Muscle layer of duodenum (tissue), 2 donors: ENCODE measurements around the gene EIF1B.
A peak's percentile ranks its signal among the peaks of the same experiment; 100 is the strongest.

Source experiments
- H3K27ac ChIP-seq: one replicate; pipeline ENCODE4 v1.7.0; 2013; ENCODE audit warnings: mild to moderate bottlenecking, low read length
- H3K27me3 ChIP-seq: one replicate; pipeline ENCODE4 v1.7.0; 2013; ENCODE audit warnings: low read depth, mild to moderate bottlenecking, control low read depth, low read length
- H3K36me3 ChIP-seq, 2 donors: one replicate each; pipeline ENCODE4 v1.7.0; 2013; ENCODE audit warnings: low read length in 2 of 2, control low read depth in 1 of 2, mild to moderate bottlenecking in 1 of 2; ENCODE audit not compliant: insufficient read depth in 2 of 2, control insufficient read depth in 1 of 2
- H3K4me1 ChIP-seq, 2 donors: one replicate each; pipeline ENCODE4 v1.7.0; 2013; ENCODE audit warnings: low read length in 2 of 2, mild to moderate bottlenecking in 2 of 2, control low read depth in 1 of 2, moderate library complexity in 1 of 2; ENCODE audit not compliant: insufficient read depth in 2 of 2, control insufficient read depth in 1 of 2
- H3K4me3 ChIP-seq, 2 donors: one replicate each; pipeline ENCODE4 v1.7.0; 2013; ENCODE audit warnings: low read length in 2 of 2, low read depth in 1 of 2, mild to moderate bottlenecking in 1 of 2
- H3K9me3 ChIP-seq, 2 donors: one replicate each; pipeline ENCODE4 v1.7.0; 2013; ENCODE audit warnings: low read length in 2 of 2, control low read depth in 1 of 2, mild to moderate bottlenecking in 1 of 2; ENCODE audit not compliant: control insufficient read depth in 1 of 2
- donor health status: healthy.

Gene EIF1B

GRCh38 chr3:40291471-40291870 is 18.0 kb upstream of the EIF1B start:
- Histone ChIP-seq H3K4me1 (no peaks in the 10 kb centered on the region), H3K27me3 (no peaks in the 10 kb centered on the region), H3K27ac (no peak overlapping the region), H3K9me3 (no peaks in the 10 kb centered on the region), H3K36me3 (peaks cover 3 to 6% of the 10 kb centered on the region in 2 donors), H3K4me3 (no peak overlapping the region)

GRCh38 chr3:40292637-40293349 is 16.7 kb upstream of the EIF1B start:
- no peak overlapping the region for H3K27ac ChIP-seq
- no peaks in the 10 kb centered on the region for H3K27me3 ChIP-seq

GRCh38 chr3:40294434-40294833 is 15.1 kb upstream of the EIF1B start:
- H3K4me1 ChIP-seq: no peaks in the 10 kb centered on the region
- no peaks in the 10 kb centered on the region for H3K27me3 ChIP-seq
- H3K9me3 ChIP-seq: no peaks in the 10 kb centered on the region
- H3K36me3 ChIP-seq: peaks cover 3 to 6% of the 10 kb centered on the region in 2 donors
- no peak overlapping the region for H3K4me3 ChIP-seq
- H3K27ac ChIP-seq: no peak overlapping the region

More at GRCh38 chr3:40292637-40293349, 16.7 kb upstream of the EIF1B start:
- Histone ChIP-seq H3K9me3 (no peaks in the 10 kb centered on the region), H3K4me1 (no peaks in the 10 kb centered on the region), H3K4me3 (no peak overlapping the region), H3K36me3 (peaks cover 3 to 6% of the 10 kb centered on the region in 2 donors)

- H3K4me1 ChIP-seq: no peaks in the 10 kb centered on the region
- H3K9me3 ChIP-seq: no peaks in the 10 kb centered on the region
- H3K27ac ChIP-seq: no peak overlapping the region
- peaks cover 3% of the 10 kb centered on the region in 2 donors for H3K36me3 ChIP-seq
- no peak overlapping the region for H3K4me3 ChIP-seq
- H3K27me3 ChIP-seq: no peaks in the 10 kb centered on the region
Measured at GRCh38 chr3:40298075-40298474, 11.4 kb upstream of the EIF1B start.

GRCh38 chr3:40299130-40299720 is 10.3 kb upstream of the EIF1B start:
- Histone ChIP-seq H3K36me3 (peaks cover 3% of the 10 kb centered on the region in 2 donors), H3K9me3 (no peaks in the 10 kb centered on the region), H3K4me3 (no peak overlapping the region), H3K27ac (no peak overlapping the region), H3K4me1 (no peaks in the 10 kb centered on the region), H3K27me3 (no peaks in the 10 kb centered on the region)

- H3K4me3 ChIP-seq: no peak overlapping the region
- no peaks in the 10 kb centered on the region for H3K9me3 ChIP-seq
- no peaks in the 10 kb centered on the region for H3K27me3 ChIP-seq
- H3K27ac ChIP-seq: no peak overlapping the region
- peaks cover 0 to 3% of the 10 kb centered on the region in 2 donors for H3K36me3 ChIP-seq
- no peaks in the 10 kb centered on the region for H3K4me1 ChIP-seq
Measured at GRCh38 chr3:40299721-40300335, 9.7 kb upstream of the EIF1B start.

GRCh38 chr3:40302784-40303183 is 6.7 kb upstream of the EIF1B start:
- Histone ChIP-seq H3K27ac (no peak overlapping the region), H3K9me3 (no peaks in the 10 kb centered on the region), H3K27me3 (no peaks in the 10 kb centered on the region), H3K4me3 (no peak overlapping the region), H3K36me3 (no peaks in the 10 kb centered on the region), H3K4me1 (no peaks in the 10 kb centered on the region)

GRCh38 chr3:40304352-40304751 is 5.2 kb upstream of the EIF1B start:
- Histone ChIP-seq H3K27me3 (no peaks in the 10 kb centered on the region), H3K4me3 (no peak overlapping the region), H3K36me3 (no peaks in the 10 kb centered on the region), H3K4me1 (peaks cover 0 to 4% of the 10 kb centered on the region in 2 donors), H3K27ac (no peak overlapping the region), H3K9me3 (no peaks in the 10 kb centered on the region)

GRCh38 chr3:40306336-40306735 is 3.2 kb upstream of the EIF1B start:
- H3K27me3 ChIP-seq: no peaks in the 10 kb centered on the region
- peaks cover 0 to 3% of the 10 kb centered on the region in 2 donors for H3K36me3 ChIP-seq
- H3K9me3 ChIP-seq: no peaks in the 10 kb centered on the region
- H3K4me1 ChIP-seq: peaks cover 3 to 8% of the 10 kb centered on the region in 2 donors
- no peak overlapping the region for H3K4me3 ChIP-seq
- H3K27ac ChIP-seq: no peak overlapping the region

GRCh38 chr3:40307176-40307575 is 2.3 kb upstream of the EIF1B start:
- H3K9me3 ChIP-seq: no peaks in the 10 kb centered on the region
- no peak overlapping the region for H3K27ac ChIP-seq
- H3K27me3 ChIP-seq: no peaks in the 10 kb centered on the region
- H3K4me1 ChIP-seq: peaks cover 9 to 16% of the 10 kb centered on the region in 2 donors
- H3K4me3 ChIP-seq: no peak overlapping the region
- peaks cover 6 to 10% of the 10 kb centered on the region in 2 donors for H3K36me3 ChIP-seq

- H3K9me3 ChIP-seq: no peaks in the 10 kb centered on the region
- H3K4me1 ChIP-seq: peaks cover 13 to 31% of the 10 kb centered on the region in 2 donors
- H3K4me3 ChIP-seq: peak overlapping the region; percentile 76 to 91
- H3K36me3 ChIP-seq: peaks cover 19 to 24% of the 10 kb centered on the region in 2 donors
- peak overlapping the region; percentile 86 for H3K27ac ChIP-seq
- no peaks in the 10 kb centered on the region for H3K27me3 ChIP-seq
Measured at GRCh38 chr3:40308725-40309417, 636 bp upstream of the EIF1B start.
